Mammary epithelial cell (primary cell): ENCODE results near the gene LDB1.

ENCODE experiments used
- EZH2 ChIP-seq: IDR thresholded peaks from 2 replicates; pipeline ENCODE4 v1.6.1; 2012; ENCODE audit warnings: low read length, inconsistent platforms, borderline replicate concordance
- TF ChIP-seq, protein P1 (sequence below), 2 donors: IDR thresholded peaks in 1 of 2; conservative IDR thresholded peaks in 1 of 2; 2 replicates each; pipeline ENCODE4 v1.5.1; 2011 to 2012; ENCODE audit warnings: inconsistent platforms in 2 of 2, low read length in 2 of 2, mild to moderate bottlenecking in 2 of 2, control low read depth in 1 of 2, low read depth in 1 of 2; ENCODE audit not compliant: insufficient read depth in 1 of 2; ENCODE audit errors: extremely low read depth in 1 of 2

DNA sequence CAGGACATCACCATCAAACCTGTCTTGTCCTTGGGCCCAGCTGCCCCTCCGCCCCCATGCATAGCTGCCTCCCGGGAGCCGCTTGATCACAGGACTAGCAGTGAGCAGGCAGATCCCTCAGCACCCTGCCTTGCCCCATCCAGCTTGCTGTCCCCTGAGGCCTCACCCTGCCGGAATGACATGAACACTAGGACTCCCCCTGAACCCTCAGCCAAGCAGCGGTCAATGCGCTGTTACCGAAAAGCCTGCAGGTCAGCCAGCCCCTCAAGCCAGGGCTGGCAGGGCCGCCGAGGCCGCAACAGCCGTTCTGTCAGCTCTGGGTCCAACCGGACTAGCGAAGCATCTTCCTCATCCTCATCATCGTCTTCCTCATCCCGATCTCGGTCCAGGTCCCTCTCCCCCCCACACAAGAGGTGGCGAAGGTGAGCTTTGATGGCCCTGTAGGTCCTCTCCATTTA is 26.8 kb upstream of the LDB1 start:
- TF ChIP-seq, protein P1, sequence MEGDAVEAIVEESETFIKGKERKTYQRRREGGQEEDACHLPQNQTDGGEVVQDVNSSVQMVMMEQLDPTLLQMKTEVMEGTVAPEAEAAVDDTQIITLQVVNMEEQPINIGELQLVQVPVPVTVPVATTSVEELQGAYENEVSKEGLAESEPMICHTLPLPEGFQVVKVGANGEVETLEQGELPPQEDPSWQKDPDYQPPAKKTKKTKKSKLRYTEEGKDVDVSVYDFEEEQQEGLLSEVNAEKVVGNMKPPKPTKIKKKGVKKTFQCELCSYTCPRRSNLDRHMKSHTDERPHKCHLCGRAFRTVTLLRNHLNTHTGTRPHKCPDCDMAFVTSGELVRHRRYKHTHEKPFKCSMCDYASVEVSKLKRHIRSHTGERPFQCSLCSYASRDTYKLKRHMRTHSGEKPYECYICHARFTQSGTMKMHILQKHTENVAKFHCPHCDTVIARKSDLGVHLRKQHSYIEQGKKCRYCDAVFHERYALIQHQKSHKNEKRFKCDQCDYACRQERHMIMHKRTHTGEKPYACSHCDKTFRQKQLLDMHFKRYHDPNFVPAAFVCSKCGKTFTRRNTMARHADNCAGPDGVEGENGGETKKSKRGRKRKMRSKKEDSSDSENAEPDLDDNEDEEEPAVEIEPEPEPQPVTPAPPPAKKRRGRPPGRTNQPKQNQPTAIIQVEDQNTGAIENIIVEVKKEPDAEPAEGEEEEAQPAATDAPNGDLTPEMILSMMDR (conservative IDR thresholded peaks at IDR 0.05 in 1 of 2, IDR thresholded peaks at IDR 0.05 in 1 of 2; ENCODE audit: extremely low read depth in 1 of 2, insufficient read depth in 1 of 2, low read depth in 1 of 2, low read length in 2 of 2) = no peak
- no peak for TF ChIP-seq EZH2
